Osteocyte (in vitro differentiated cells): Measurements from ENCODE around the gene ZNF107. TPM values are rescaled to one million over a fixed set of nuclear protein-coding genes. Genes with fewer than 3 reads are reported as not detected.
A peak's percentile ranks its signal among the peaks of the same experiment; 100 is the strongest.

Experiments
- DNase-seq: peaks from one replicate; pipeline ENCODE4 v3.0.0; 2021; ENCODE audit warnings: mixed read lengths; ENCODE audit not compliant: unreplicated experiment; ENCODE audit errors: extremely low spot score
- H3K27ac Mint-ChIP-seq: one replicate; pipeline ENCODE4 v1.8.0; 2021; ENCODE audit warnings: mild to moderate bottlenecking, mixed read lengths; ENCODE audit not compliant: unreplicated experiment
- H3K27me3 Mint-ChIP-seq: one replicate; pipeline ENCODE4 v1.8.0; 2021; ENCODE audit warnings: mixed read lengths; ENCODE audit not compliant: unreplicated experiment
- H3K36me3 Mint-ChIP-seq: one replicate; pipeline ENCODE4 v1.8.0; 2021; ENCODE audit warnings: mixed read lengths; ENCODE audit not compliant: unreplicated experiment
- H3K4me1 Mint-ChIP-seq: one replicate; pipeline ENCODE4 v1.8.0; 2021; ENCODE audit warnings: mixed read lengths; ENCODE audit not compliant: unreplicated experiment
- H3K4me3 Mint-ChIP-seq: one replicate; pipeline ENCODE4 v1.8.0; 2021; ENCODE audit warnings: mild to moderate bottlenecking, moderate library complexity, mixed read lengths; ENCODE audit not compliant: unreplicated experiment
- H3K9me3 Mint-ChIP-seq: one replicate; pipeline ENCODE4 v1.8.0; 2021; ENCODE audit warnings: mixed read lengths; ENCODE audit not compliant: unreplicated experiment
- long read RNA-seq: library from polyadenylated mRNA; unstranded; transcript quantifications from one replicate; pipeline ENCODE4 v2.0.0, GENCODE V29; 2021
- total RNA-seq: library from RNA; stranded (reverse); gene quantifications from 2 replicates; pipeline ENCODE4 v1.2.1, GENCODE V29; 2021
- TF ChIP-seq, protein P1 (sequence below): fragments of 200-600 bp; sonication (generic); IDR thresholded peaks from 2 replicates; pipeline ENCODE4 v1.5.0; 2021; ENCODE audit warnings: antibody characterized with exemption, mild to moderate bottlenecking, moderate library complexity

The ZNF107 gene
- total RNA-seq: 2.4 and 2.6 TPM in 2 replicates
- long read RNA-seq, full-length matches to known transcripts: 2 of 7 reads
- long read RNA-seq, partial matches to known transcripts: 0 of 7 reads
- long read RNA-seq, other reads (novel, unspliced or antisense): 5 of 7 reads

DNA sequence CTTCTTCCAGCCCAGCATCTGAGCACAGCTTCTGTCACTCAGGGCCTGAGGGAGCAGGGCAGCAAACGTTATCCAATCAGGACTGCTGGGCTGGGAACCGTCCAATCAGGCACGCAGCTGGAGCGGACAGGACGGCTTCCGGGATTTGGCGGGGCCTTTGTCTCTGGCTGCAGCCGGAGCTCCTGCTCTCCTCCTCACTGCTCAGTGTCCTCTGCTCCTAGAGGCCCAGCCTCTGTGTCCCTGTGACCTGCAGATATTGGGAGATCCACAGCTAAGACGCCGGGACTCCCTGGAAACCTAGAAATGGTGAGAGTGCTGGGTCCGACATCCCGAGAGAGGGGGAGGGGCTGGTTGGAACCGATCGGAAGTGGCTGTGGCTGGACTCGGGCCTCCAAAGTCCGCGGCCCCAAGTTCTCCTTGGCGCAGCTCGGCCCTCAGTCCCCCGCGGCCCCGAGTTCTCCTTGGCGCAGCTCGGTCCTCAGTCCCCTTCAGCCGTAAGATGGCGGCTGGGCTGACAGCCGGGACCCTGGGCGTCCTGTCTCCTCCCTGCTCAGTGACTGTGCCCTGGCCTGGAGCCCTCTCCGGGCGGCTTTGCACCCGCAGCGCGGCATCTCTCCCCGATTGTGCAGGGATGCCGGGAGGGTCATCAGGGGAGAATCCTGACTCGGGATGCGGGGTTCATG is at the start of gene ZNF107:
TSS of gene ZNF107 (plus strand) at position 154 of the 683 bp plus-strand sequence. CDS start at position 304, 150 bp downstream.
- H3K4me3 Mint-ChIP-seq: peak within 1 kb of the TSS; percentile 97
- TF ChIP-seq, protein P1, sequence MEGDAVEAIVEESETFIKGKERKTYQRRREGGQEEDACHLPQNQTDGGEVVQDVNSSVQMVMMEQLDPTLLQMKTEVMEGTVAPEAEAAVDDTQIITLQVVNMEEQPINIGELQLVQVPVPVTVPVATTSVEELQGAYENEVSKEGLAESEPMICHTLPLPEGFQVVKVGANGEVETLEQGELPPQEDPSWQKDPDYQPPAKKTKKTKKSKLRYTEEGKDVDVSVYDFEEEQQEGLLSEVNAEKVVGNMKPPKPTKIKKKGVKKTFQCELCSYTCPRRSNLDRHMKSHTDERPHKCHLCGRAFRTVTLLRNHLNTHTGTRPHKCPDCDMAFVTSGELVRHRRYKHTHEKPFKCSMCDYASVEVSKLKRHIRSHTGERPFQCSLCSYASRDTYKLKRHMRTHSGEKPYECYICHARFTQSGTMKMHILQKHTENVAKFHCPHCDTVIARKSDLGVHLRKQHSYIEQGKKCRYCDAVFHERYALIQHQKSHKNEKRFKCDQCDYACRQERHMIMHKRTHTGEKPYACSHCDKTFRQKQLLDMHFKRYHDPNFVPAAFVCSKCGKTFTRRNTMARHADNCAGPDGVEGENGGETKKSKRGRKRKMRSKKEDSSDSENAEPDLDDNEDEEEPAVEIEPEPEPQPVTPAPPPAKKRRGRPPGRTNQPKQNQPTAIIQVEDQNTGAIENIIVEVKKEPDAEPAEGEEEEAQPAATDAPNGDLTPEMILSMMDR: no peak
- peaks cover 2% of the 10 kb centered on the region for H3K27me3 Mint-ChIP-seq
- peak; percentile 95 for DNase-seq
- peaks cover 12% of the 10 kb centered on the region for H3K36me3 Mint-ChIP-seq
- peak within 1 kb of the TSS; percentile 92 for H3K27ac Mint-ChIP-seq
- peaks cover 22% of the 10 kb centered on the region for H3K4me1 Mint-ChIP-seq
- H3K9me3 Mint-ChIP-seq: peaks cover 4% of the 10 kb centered on the region

DNA sequence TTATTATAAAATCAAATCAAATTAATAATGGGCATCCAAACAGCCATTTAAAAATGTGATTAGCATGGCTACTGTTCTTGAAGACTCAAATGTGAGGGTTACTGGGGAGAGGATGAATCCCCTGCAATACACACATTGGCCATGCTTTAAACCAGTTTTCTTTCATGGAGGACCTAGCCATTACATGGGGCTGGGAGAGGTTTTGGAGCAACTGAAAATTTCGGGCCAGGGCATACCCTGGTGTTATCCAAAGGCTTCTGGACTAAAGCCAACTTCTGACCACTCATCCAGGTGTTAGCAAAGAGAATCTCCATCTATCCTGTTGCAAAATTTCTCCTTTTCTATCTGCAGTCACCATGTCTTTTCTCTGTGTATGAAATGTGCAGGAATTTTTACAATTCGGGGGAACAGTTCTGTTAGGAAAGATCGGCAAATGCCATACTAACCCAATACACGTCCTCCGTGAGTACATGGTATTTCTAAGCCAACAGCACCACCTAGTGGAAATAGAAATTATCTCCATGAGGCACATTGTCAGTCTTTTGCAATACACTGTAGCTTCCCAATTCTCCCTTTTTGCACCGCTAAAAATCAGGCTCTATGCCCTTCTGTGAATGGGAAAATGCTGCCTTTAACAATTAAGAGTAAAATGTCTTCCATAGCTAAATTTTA is 47.0 kb upstream of the ZNF107 start:
- Mint-ChIP-seq H3K4me1 (no peaks in the 10 kb centered on the region), H3K9me3 (peaks cover 45% of the 10 kb centered on the region), H3K36me3 (no peaks in the 10 kb centered on the region), H3K4me3 (no peak overlapping the region), H3K27ac (no peak overlapping the region), H3K27me3 (no peaks in the 10 kb centered on the region)
- TF ChIP-seq, protein P1: peak; percentile 51
- no peak for DNase-seq

DNA sequence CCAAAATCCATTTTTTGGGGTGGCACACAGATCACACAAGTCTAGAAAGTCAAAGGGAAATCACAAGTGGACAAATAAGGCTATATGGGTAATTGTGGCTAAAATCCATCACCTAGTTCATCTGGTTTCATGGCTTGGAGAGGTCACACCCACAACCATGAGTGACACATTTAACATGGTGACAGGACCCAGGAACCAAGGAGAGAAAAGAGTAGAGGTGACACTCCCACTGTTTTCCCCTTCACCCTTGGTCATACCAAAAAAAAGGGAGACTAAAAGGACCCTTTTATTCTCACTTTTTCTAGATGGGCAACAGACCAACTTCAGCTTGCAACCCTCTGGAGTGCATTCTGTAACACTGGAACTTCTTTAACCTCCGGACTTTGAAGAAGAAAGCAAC is 46.2 kb upstream of the ZNF107 start:
- no peak for DNase-seq
- H3K36me3 Mint-ChIP-seq: no peaks in the 10 kb centered on the region
- no peaks in the 10 kb centered on the region for H3K4me1 Mint-ChIP-seq
- H3K27me3 Mint-ChIP-seq: no peaks in the 10 kb centered on the region
- no peak overlapping the region for H3K27ac Mint-ChIP-seq
- H3K9me3 Mint-ChIP-seq: peaks cover 40% of the 10 kb centered on the region
- H3K4me3 Mint-ChIP-seq: no peak overlapping the region
- TF ChIP-seq, protein P1: no peak

DNA sequence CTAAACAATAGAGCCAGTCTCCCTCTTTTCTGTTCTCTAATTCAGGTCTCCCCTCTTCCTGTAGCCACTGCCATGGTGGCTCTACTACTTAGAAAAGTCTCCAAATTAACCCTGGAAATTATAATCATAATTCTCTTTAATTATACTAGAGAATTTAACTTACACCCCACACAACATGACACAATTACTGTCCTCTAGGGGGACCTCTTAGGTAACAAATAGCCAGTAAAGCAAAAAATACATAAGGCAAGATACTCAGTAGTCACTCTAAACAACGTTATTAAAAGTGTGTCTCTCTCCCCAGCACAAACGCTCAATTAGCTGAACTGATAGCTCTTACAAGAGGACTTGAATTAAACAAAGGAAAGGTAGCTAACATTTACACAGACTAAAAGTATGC is 44.3 kb upstream of the ZNF107 start:
- no peaks in the 10 kb centered on the region for H3K36me3 Mint-ChIP-seq
- DNase-seq: no peak
- no peaks in the 10 kb centered on the region for H3K27me3 Mint-ChIP-seq
- TF ChIP-seq, protein P1: no peak
- H3K4me3 Mint-ChIP-seq: no peak overlapping the region
- no peaks in the 10 kb centered on the region for H3K4me1 Mint-ChIP-seq
- no peak overlapping the region for H3K27ac Mint-ChIP-seq
- H3K9me3 Mint-ChIP-seq: peaks cover 40% of the 10 kb centered on the region
